Inferior parietal cortex (tissue), 1 donor: ENCODE data around the gene UTP14C.
"Not testable (repeated sequence)": the region's sequence is repeated elsewhere in the genome, so short reads cannot be mapped to it uniquely, and the experiment has no call there.

Experiments used
- DNase-seq: peaks from one replicate; pipeline ENCODE4 v3.0.0-alpha.2; 2016; ENCODE audit errors: extremely low spot score

UTP14C gene

GRCh38 chr13:52024481-52024880, at the start of gene UTP14C:
TSS of gene UTP14C (plus strand) at chr13:52024691. CDS start at chr13:52028805, 4,114 bp downstream.
- DNase-seq: no peak

GRCh38 chr13:51976423-51976822, 48.1 kb upstream of the UTP14C start:
- DNase-seq: no peak

GRCh38 chr13:51976890-51977289, 47.6 kb upstream of the UTP14C start:
- no peak for DNase-seq

GRCh38 chr13:51977625-51978024, 46.9 kb upstream of the UTP14C start:
- DNase-seq: no peak

- DNase-seq: no peak
Observed at GRCh38 chr13:51978796-51979556, 45.5 kb upstream of the UTP14C start.

- no peak for DNase-seq
Observed at GRCh38 chr13:51980908-51981307, 43.6 kb upstream of the UTP14C start.

- no peak for DNase-seq
Observed at GRCh38 chr13:51981355-51981754, 43.1 kb upstream of the UTP14C start.

- DNase-seq: not testable (repeated sequence)
Observed at GRCh38 chr13:51983292-51983691, 41.2 kb upstream of the UTP14C start.

GRCh38 chr13:51984904-51985303, 39.6 kb upstream of the UTP14C start:
- DNase-seq: not testable (repeated sequence)

- DNase-seq: no peak
Observed at GRCh38 chr13:51988988-51989618, 35.4 kb upstream of the UTP14C start.

- DNase-seq: no peak
Observed at GRCh38 chr13:51993713-51994112, 30.8 kb upstream of the UTP14C start.

- peak; percentile 53 for DNase-seq
Observed at GRCh38 chr13:51995677-51996551, 28.6 kb upstream of the UTP14C start.

- no peak for DNase-seq
Observed at GRCh38 chr13:51996641-51997040, 27.9 kb upstream of the UTP14C start.

GRCh38 chr13:51997186-51997585, 27.3 kb upstream of the UTP14C start:
- no peak for DNase-seq

- DNase-seq: no peak
Observed at GRCh38 chr13:51997641-51998330, 26.7 kb upstream of the UTP14C start.

GRCh38 chr13:51998723-51999509, 25.6 kb upstream of the UTP14C start:
- DNase-seq: no peak

- DNase-seq: no peak
Observed at GRCh38 chr13:51999510-51999911, 25.0 kb upstream of the UTP14C start.

GRCh38 chr13:51999921-52000320, 24.6 kb upstream of the UTP14C start:
- no peak for DNase-seq

GRCh38 chr13:52001120-52001731, 23.3 kb upstream of the UTP14C start:
- DNase-seq: peak; percentile 50

- no peak for DNase-seq
Observed at GRCh38 chr13:52002361-52002760, 22.1 kb upstream of the UTP14C start.
